C4-2B (cell line): ENCODE measurements around the gene ACADVL.

ENCODE experiments used
- H3K27ac ChIP-seq: fragments of 450-650 bp; 2 replicates; pipeline ENCODE4 v1.5.1; 2017
- CTCF ChIP-seq: fragments of 450-650 bp; conservative IDR thresholded peaks from 2 replicates; pipeline ENCODE4 v1.5.1; 2017; ENCODE audit warnings: mild to moderate bottlenecking
- ZFX ChIP-seq: fragments of 450-650 bp; IDR thresholded peaks from 2 replicates; pipeline ENCODE4 v1.6.1; 2017

ACADVL gene

GRCh38 chr17:7234083-7234951 lies 14.6 kb downstream of the ACADVL start, which contains the start of gene DVL2:
Gene DVL2 (minus strand): TSS chr17:7234517. CDS start chr17:7234262, 255 bp downstream.
- H3K27ac ChIP-seq = peak within 1 kb of the TSS; percentile 89
- TF ChIP-seq ZFX (peak; percentile 36; the same call in 1 of the 2 replicates), CTCF (no peak)

- TF ChIP-seq CTCF (no peak), ZFX (no peak)
Observed at GRCh38 chr17:7235693-7236665, 16.2 kb downstream of the ACADVL start.

DNA sequence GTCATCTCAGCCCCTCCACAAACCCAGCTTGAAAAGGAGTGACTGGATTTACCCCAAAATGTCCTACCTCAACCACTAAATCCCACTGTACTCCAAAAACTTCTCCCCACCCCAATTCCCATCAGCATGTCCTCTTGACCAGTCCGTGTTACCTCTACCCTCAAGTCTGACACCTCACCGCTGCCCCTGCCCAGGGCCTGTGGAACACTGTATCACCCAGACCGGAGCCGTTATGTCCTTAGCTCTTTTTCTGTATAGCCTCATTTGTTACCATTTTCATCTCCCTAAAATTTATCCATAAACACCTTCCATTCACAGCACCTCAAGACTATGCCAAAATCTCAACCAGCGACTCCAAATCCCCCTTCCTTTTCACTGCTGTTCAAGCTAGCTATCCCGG lies 17.1 kb downstream of the ACADVL start:
- H3K27ac ChIP-seq = no peak overlapping the region
- TF ChIP-seq ZFX = no peak
- no peak for TF ChIP-seq CTCF

More at GRCh38 chr17:7235693-7236665, 16.2 kb downstream of the ACADVL start:
- peak overlapping the region; percentile 89; the same call in 1 of the 2 replicates for H3K27ac ChIP-seq

DNA sequence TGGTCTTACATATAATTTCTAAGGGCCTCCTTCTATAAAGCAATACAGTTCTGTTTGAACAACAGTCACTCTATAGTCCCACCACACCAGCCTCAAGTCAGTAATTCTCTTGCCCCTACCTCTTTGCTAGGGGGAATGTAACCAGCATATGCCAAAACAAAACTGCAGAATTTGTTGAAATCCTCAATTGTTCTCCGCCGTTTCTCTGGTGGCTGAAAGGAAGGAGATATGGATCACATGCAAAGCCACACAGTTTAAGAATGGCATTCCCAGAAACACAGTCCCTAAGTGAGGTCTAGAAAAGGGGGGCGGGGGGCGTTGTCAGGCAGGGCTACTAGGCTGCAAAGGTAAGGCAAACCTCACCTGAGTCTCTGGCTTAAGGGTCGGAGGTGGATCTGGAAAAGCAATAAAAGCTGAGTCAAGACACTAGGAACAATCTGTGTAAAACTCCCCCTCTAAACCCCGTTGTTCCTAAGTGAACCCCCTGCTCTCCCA lies 17.6 kb downstream of the ACADVL start:
- peak overlapping the region; percentile 98 for H3K27ac ChIP-seq
- TF ChIP-seq CTCF (no peak), ZFX (no peak)

DNA sequence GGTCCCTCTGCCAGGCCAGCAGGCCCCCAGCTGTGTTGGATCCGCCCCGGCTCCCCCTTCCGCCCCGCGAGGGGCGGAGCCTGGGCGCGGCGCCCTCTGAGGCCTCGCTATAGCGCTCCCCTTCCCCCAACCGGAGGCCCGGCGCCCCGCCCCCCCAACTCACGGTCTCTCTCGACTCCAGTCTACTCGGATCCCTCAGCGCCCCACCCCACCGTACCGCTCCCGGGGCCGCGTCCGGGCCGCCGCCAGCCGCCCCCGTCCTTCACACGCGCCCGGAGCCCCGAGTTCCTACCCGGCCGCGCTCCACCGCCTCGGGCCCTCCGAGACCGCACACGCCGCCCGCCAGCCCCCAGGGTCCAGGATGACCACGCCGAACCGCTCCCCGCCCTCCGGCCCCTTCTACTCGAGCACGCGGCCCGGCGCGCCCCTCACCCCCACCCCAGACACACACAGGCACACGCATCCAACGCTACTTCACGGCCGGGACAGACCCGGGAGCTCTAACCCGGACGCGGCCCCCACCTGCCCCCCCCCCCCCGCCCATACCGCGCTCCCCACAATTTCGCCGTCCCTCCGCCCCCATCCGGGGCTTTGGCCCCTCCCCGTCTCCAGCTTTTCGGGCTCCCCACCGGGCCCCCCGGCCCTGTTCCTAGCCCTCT lies 18.2 kb downstream of the ACADVL start:
- TF ChIP-seq CTCF (no peak), ZFX (0 out of 2 replicates have a peak, but pooled peaks have one; percentile 38)
- H3K27ac ChIP-seq = peak overlapping the region; percentile 98

DNA sequence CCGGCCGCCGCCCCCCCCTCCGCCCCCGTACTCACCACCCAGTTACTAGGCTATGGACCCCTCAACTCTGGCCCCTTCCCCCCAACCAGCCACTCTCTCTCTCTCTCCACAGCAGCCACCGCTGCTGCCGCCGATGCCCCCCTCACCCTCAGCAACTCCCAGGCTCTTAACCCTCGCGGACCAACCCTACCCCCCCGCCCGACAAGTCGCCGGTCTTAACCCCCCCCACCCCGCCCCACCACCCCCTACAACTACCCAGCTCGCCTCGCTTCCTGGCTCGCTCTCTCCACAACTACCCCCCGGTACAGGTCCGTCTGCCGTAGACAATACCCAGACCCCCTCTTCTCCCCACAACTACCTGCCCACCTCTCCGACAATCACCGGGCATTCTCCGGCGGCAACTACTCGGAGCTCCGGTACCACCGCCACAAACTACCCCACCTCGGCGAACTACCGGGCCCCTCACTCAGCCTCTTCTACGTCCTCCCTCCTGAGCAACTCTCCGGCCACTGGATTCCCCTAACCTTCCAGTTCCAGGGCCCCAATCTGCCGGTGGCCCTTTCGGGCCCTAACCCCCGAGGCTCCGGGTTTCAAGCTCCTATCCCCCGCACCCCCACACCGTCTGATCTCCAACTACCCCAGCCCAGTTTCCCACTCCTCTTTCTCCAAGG lies 18.8 kb downstream of the ACADVL start:
- peak overlapping the region; percentile 98 for H3K27ac ChIP-seq
- no peak for TF ChIP-seq CTCF
- TF ChIP-seq ZFX = peak; percentile 37; the same call in 1 of the 2 replicates
